CD14-positive monocyte (primary cell): Measurements from ENCODE around the gene IL16. TPM values are rescaled to one million over a fixed set of nuclear protein-coding genes. Genes with fewer than 3 reads are reported as not detected.

Experiments
- DNase-seq, 3 donors: peaks; one replicate each; pipeline ENCODE4 v3.0.0-alpha.2; 2011 to 2022
- H2AFZ ChIP-seq: 2 replicates; pipeline ENCODE4 v1.6.0; 2012; ENCODE audit warnings: mild to moderate bottlenecking, low read depth, low read length, inconsistent platforms; ENCODE audit not compliant: insufficient read depth, poor library complexity, severe bottlenecking
- H3K27ac ChIP-seq, 2 donors: 1 replicate in 1 of 2; 2 replicates in 1 of 2; pipeline ENCODE4 v1.5.1; 2012 to 2013; ENCODE audit warnings: low read length in 2 of 2, control low read depth in 1 of 2, inconsistent platforms in 1 of 2, low read depth in 1 of 2, mild to moderate bottlenecking in 1 of 2
- H3K27me3 ChIP-seq, 2 donors: one replicate each; pipeline versions ENCODE4 v1.6.0 to v1.6.1; 2011 to 2013; ENCODE audit warnings: low read length in 2 of 2; ENCODE audit not compliant: control insufficient read depth in 2 of 2, insufficient read depth in 2 of 2
- H3K36me3 ChIP-seq, 2 donors: replicated peaks in 1 of 2; 1 replicate in 1 of 2; 2 replicates in 1 of 2; pipeline versions ENCODE4 v1.5.1 to v1.6.1; 2012 to 2013; ENCODE audit warnings: low read length in 2 of 2, control low read depth in 1 of 2, inconsistent platforms in 1 of 2, mild to moderate bottlenecking in 1 of 2; ENCODE audit not compliant: insufficient read depth in 2 of 2, control insufficient read depth in 1 of 2
- H3K4me1 ChIP-seq, 2 donors: 1 replicate in 1 of 2; 2 replicates in 1 of 2; pipeline versions ENCODE4 v1.5.1 to v1.6.1; 2012 to 2013; ENCODE audit warnings: low read length in 2 of 2, control low read depth in 1 of 2, inconsistent platforms in 1 of 2, mild to moderate bottlenecking in 1 of 2, moderate library complexity in 1 of 2; ENCODE audit not compliant: insufficient read depth in 2 of 2, control insufficient read depth in 1 of 2
- H3K4me2 ChIP-seq: replicated peaks from 2 replicates; pipeline ENCODE3; 2012; ENCODE audit warnings: low read length, moderate library complexity, mild to moderate bottlenecking; ENCODE audit not compliant: poor library complexity, severe bottlenecking; ENCODE audit errors: extremely low read depth
- H3K4me3 ChIP-seq, 3 experiments: fragments of 200-600 bp in 1 of 3; sonication (generic) in 1 of 3; replicated peaks in 1 of 3; 1 replicate in 2 of 3; 2 replicates in 1 of 3; pipeline ENCODE4 v1.5.1; 2011 to 2013; ENCODE audit warnings: low read length in 3 of 3, mild to moderate bottlenecking in 3 of 3, control low read depth in 2 of 3, low read depth in 2 of 3, inconsistent platforms in 1 of 3, moderate library complexity in 1 of 3
- H3K79me2 ChIP-seq: 2 replicates; pipeline ENCODE4 v1.6.0; 2012; ENCODE audit warnings: mild to moderate bottlenecking, control low read depth, inconsistent platforms, low read length, moderate library complexity; ENCODE audit not compliant: insufficient read depth
- H3K9ac ChIP-seq: 2 replicates; pipeline ENCODE4 v1.6.0; 2017; ENCODE audit warnings: low read length, mild to moderate bottlenecking; ENCODE audit not compliant: insufficient read depth, poor library complexity, severe bottlenecking
- H3K9me3 ChIP-seq, 2 donors: replicated peaks in 1 of 2; 1 replicate in 1 of 2; 2 replicates in 1 of 2; pipeline versions ENCODE4 v1.5.1 to v1.6.1; 2012 to 2013; ENCODE audit warnings: low read length in 2 of 2, control low read depth in 1 of 2; ENCODE audit not compliant: control insufficient read depth in 1 of 2, insufficient read depth in 1 of 2
- H4K20me1 ChIP-seq: 2 replicates; pipeline ENCODE4 v1.6.0; 2012; ENCODE audit warnings: mild to moderate bottlenecking, low read length, control low read depth, moderate library complexity; ENCODE audit not compliant: insufficient read depth
- H3K27ac Mint-ChIP-seq, 7 donors: one replicate each; pipeline ENCODE4 v1.8.0; 2020; ENCODE audit warnings: mild to moderate bottlenecking in 7 of 7, mixed read lengths in 7 of 7, moderate library complexity in 6 of 7, inconsistent platforms in 2 of 7
- H3K27me3 Mint-ChIP-seq, 3 donors: one replicate each; pipeline ENCODE4 v1.8.0; 2021 to 2022; ENCODE audit warnings: low read depth in 3 of 3, mild to moderate bottlenecking in 3 of 3, mixed read lengths in 3 of 3, moderate library complexity in 3 of 3, inconsistent platforms in 1 of 3
- H3K36me3 Mint-ChIP-seq, 2 donors: one replicate each; pipeline ENCODE4 v1.8.0; 2020; ENCODE audit warnings: mixed read lengths in 2 of 2, inconsistent platforms in 1 of 2, mild to moderate bottlenecking in 1 of 2
- H3K4me1 Mint-ChIP-seq: one replicate; pipeline ENCODE4 v1.8.0; 2020; ENCODE audit warnings: mild to moderate bottlenecking, mixed read lengths
- H3K4me3 Mint-ChIP-seq, 2 donors: one replicate each; pipeline ENCODE4 v1.8.0; 2020; ENCODE audit warnings: mild to moderate bottlenecking in 2 of 2, mixed read lengths in 2 of 2, moderate library complexity in 1 of 2
- H3K9me3 Mint-ChIP-seq, 7 donors: one replicate each; pipeline ENCODE4 v1.8.0; 2020 to 2022; ENCODE audit warnings: mixed read lengths in 7 of 7, mild to moderate bottlenecking in 6 of 7, moderate library complexity in 6 of 7, inconsistent platforms in 2 of 7
- CTCF ChIP-seq: fragments of 200-600 bp; IDR thresholded peaks from one replicate; pipeline ENCODE4 v1.8.0; 2022; ENCODE audit warnings: antibody characterized with exemption, mild to moderate bottlenecking
- WGBS: methylation state at CpG from one replicate; pipeline ENCODE4 v1.1.5; 2013; ENCODE audit warnings: missing lambda C conversion rate; ENCODE audit not compliant: insufficient coverage; 5-methylcytosine and 5-hydroxymethylcytosine counted together
- intact Hi-C, 2 donors: fragments of 100-400 bp; cut with micrococcal nuclease; formaldehyde crosslinking; loops; one replicate each; pipeline versions ENCODE4 v1.15.0 to v1.15.1; 2023
- polyA plus RNA-seq, 3 donors: library from polyadenylated mRNA; depleted of rRNA in 1 of 3; unstranded in 2 of 3; stranded (reverse) in 1 of 3; fragments of 300-500 nt in 2 of 3; fragments of >200 nt in 1 of 3; fragmentation: Illumina TruSeq in 2 of 3; gene quantifications; 1 replicate in 2 of 3; 2 replicates in 1 of 3; pipeline ENCODE4 v1.2.3, GENCODE V29; 2012 to 2021

The IL16 gene
- polyA plus RNA-seq, 3 donors, result 64.8 to 95.1 (median 71.5) TPM

- peaks cover 7 to 26% (median 13%) of the 10 kb centered on the region in 7 donors for H3K9me3 Mint-ChIP-seq
- no peaks in the 10 kb centered on the region for H3K4me1 ChIP-seq
- no peaks in the 10 kb centered on the region for H3K36me3 ChIP-seq
- WGBS, result no CpG with 5 or more reads among the region's 1 CpG
- H4K20me1 ChIP-seq, result no peaks in the 10 kb centered on the region
- no peak overlapping the region for H3K27ac Mint-ChIP-seq
- no peaks in the 10 kb centered on the region for H3K4me1 Mint-ChIP-seq
- no peaks in the 10 kb centered on the region for H3K79me2 ChIP-seq
- H3K4me3 ChIP-seq, result no peak overlapping the region
- peaks cover 1 to 3% (median 2%) of the 10 kb centered on the region in 3 donors for H3K27me3 Mint-ChIP-seq
- H3K9me3 ChIP-seq, result peaks cover 4 to 11% of the 10 kb centered on the region in 2 donors
- intact Hi-C loops, result no loop called here
- H3K9ac ChIP-seq, result no peak overlapping the region
- H2AFZ ChIP-seq, result no peak overlapping the region
- no peak for TF ChIP-seq CTCF
- H3K4me2 ChIP-seq, result no peak overlapping the region
- H3K27me3 ChIP-seq, result no peaks in the 10 kb centered on the region
- DNase-seq, result no peak
- H3K27ac ChIP-seq, result no peak overlapping the region
- H3K36me3 Mint-ChIP-seq, result no peaks in the 10 kb centered on the region
- H3K4me3 Mint-ChIP-seq, result no peak overlapping the region
These were observed 47.6 kb downstream of the IL16 start for GRCh38 chr15:81244306-81244705.

- peaks cover 4 to 10% (median 5%) of the 10 kb centered on the region in 3 donors for H3K27me3 Mint-ChIP-seq
- Histone ChIP-seq H3K4me1 (no peaks in the 10 kb centered on the region), H3K79me2 (no peaks in the 10 kb centered on the region), H3K36me3 (no peaks in the 10 kb centered on the region), H3K4me2 (no peak overlapping the region), H3K4me3 (no peak overlapping the region), H3K9me3 (no peaks in the 10 kb centered on the region), H3K27me3 (no peaks in the 10 kb centered on the region), H4K20me1 (no peaks in the 10 kb centered on the region), H2AFZ (no peak overlapping the region), H3K9ac (no peak overlapping the region), H3K27ac (no peak overlapping the region)
- TF ChIP-seq CTCF, result no peak
- H3K4me1 Mint-ChIP-seq, result no peaks in the 10 kb centered on the region
- no peak overlapping the region for H3K4me3 Mint-ChIP-seq
- no peaks in the 10 kb centered on the region for H3K36me3 Mint-ChIP-seq
- DNase-seq, result no peak
- no CpG with 5 or more reads among the region's 2 CpGs for WGBS
- intact Hi-C loops, result no loop called here
- no peak overlapping the region for H3K27ac Mint-ChIP-seq
- peaks cover 0 to 8% (median 0%) of the 10 kb centered on the region in 7 donors for H3K9me3 Mint-ChIP-seq
These were observed 57.2 kb downstream of the IL16 start for GRCh38 chr15:81253846-81254245.
